HUES48 (cell line): ENCODE data around the gene PTPA.
A peak's percentile ranks its signal among the peaks of the same experiment; 100 is the strongest.
"Not testable (repeated sequence)": the region's sequence is repeated elsewhere in the genome, so short reads cannot be mapped to it uniquely, and the experiment has no call there.

ENCODE experiments used
- H3K27ac ChIP-seq: one replicate; pipeline ENCODE4 v1.7.0; 2013; ENCODE audit warnings: low read depth, low read length, inconsistent platforms
- H3K27me3 ChIP-seq: 2 replicates; pipeline ENCODE4 v1.6.1; 2013; ENCODE audit warnings: mild to moderate bottlenecking, low read length; ENCODE audit not compliant: control insufficient read depth, insufficient read depth
- H3K36me3 ChIP-seq: 2 replicates; pipeline ENCODE4 v1.6.1; 2013; ENCODE audit warnings: low read length; ENCODE audit not compliant: control insufficient read depth, insufficient read depth
- H3K4me1 ChIP-seq: 2 replicates; pipeline ENCODE4 v1.6.1; 2013; ENCODE audit warnings: mild to moderate bottlenecking, low read length; ENCODE audit not compliant: control insufficient read depth, insufficient read depth
- H3K4me3 ChIP-seq: 2 replicates; pipeline ENCODE4 v1.5.1; 2013; ENCODE audit warnings: mild to moderate bottlenecking, low read depth, low read length
- H3K9ac ChIP-seq: 2 replicates; pipeline ENCODE4 v1.6.1; 2013; ENCODE audit warnings: mild to moderate bottlenecking, low read depth, low read length, moderate library complexity
- H3K9me3 ChIP-seq: 2 replicates; pipeline ENCODE4 v1.6.1; 2013; ENCODE audit warnings: low read length; ENCODE audit not compliant: control insufficient read depth, insufficient read depth

The PTPA gene

DNA sequence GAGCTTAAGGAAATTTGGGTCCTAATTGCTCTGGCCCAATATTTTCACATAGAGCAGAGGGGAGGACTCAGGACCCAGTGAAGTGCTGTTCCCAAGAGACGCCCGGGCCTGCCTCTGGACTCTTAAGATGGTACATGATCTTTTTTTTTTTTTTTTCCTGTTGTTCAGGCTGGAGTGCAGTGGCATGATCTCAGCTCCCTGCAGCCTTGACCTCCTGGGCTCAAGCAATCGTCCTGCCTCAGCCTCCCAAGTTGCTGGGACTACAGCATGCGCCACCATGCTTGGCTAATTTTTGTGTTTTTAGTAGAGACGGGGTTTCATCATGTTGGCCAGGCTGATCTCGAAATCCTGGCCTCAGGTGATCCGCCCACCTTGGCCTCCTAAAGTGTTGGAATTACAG is 19.1 kb downstream of the PTPA start:
- Histone ChIP-seq H3K36me3 (peaks cover 60% of the 10 kb centered on the region), H3K4me1 (peaks cover 20% of the 10 kb centered on the region)
- not testable (repeated sequence) for H3K27ac ChIP-seq, H3K9me3 ChIP-seq, H3K9ac ChIP-seq, H3K27me3 ChIP-seq, H3K4me3 ChIP-seq

DNA sequence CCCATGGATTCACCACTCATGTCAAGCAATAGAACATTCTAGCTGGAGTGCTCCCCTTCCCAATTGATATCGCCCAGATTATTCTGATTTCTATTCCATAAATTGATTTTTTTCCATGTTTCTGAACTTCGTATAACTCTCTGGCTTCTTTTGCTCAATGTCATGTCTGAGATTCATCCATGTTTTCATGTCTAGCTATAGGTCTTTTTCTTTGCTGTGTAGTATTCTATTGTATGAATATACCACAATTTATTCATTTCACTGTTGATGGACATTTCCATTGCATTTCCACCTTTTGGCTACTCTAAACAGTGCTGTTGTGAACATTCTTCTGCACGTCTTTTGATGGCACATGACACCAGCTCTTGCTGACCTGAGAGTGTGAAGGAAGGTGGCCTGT is 19.6 kb downstream of the PTPA start:
- Histone ChIP-seq H3K9me3 (no peaks in the 10 kb centered on the region), H3K27me3 (no peaks in the 10 kb centered on the region), H3K4me3 (no peak overlapping the region), H3K4me1 (peaks cover 16% of the 10 kb centered on the region), H3K27ac (no peak overlapping the region), H3K36me3 (peaks cover 62% of the 10 kb centered on the region), H3K9ac (no peak overlapping the region)

DNA sequence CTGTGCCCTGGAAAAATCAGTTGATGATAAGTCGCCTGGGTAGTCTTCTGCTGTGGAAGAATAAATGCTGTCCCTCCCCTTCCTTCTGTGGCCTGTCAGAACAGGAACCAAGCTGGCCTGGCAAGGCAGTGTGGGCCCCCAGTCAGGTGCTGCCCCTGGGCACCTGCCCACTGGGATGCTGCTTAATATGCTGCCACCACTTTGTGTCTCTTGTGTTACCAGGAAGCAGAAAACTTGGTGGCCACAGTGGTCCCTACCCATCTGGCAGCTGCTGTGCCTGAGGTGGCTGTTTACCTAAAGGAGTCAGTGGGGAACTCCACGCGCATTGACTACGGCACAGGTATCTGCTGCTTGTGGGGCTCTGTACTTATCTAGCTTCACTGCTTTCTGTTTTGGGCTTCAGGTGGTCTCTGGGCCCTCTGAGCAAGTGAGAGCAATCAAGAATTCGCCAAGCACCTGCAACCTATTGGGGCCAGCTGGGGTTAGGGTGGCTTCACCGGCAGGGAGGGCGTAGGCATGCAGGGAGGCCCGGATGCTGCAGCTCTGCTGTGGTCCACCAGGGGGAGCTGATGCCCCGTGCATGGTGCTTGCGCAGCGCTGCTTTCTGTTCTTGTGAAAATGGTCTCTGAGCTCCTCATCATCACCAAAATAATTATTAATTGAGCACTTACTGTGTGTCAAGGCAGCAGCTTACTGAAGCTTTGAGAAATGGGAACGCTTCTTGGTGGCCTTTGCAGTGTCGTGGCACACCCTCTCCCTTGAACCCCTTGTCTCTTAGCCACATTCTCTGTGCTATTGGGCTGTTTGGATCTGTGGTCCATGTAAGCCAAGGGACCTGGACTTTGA is 20.3 kb downstream of the PTPA start:
- Histone ChIP-seq H3K27me3 (no peaks in the 10 kb centered on the region), H3K4me1 (peaks cover 13% of the 10 kb centered on the region), H3K9ac (no peak overlapping the region), H3K27ac (no peak overlapping the region), H3K36me3 (peaks cover 67% of the 10 kb centered on the region), H3K4me3 (no peak overlapping the region), H3K9me3 (no peaks in the 10 kb centered on the region)

DNA sequence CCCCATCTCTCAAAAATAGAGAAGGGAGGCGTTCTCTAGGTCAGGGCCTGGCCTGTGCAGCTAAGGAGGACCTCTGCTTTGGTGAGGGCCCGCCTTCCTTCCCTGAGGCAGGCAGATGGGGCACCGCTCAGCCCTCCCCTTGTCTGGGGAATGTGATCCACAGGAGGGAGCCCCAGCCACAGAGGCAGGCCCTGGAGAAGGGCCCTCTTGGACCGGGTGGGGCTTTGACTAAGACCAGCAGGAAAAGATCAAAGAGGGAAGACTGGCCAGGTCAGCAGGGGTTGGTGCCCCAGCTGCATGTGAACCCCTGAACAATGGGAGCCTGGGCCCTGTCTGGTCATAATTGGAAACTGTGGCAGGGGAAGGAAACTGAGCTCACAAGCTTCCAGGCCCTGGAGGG is 21.9 kb downstream of the PTPA start:
- H3K9ac ChIP-seq: no peak overlapping the region
- no peaks in the 10 kb centered on the region for H3K4me1 ChIP-seq
- no peaks in the 10 kb centered on the region for H3K27me3 ChIP-seq
- no peak overlapping the region for H3K27ac ChIP-seq
- no peaks in the 10 kb centered on the region for H3K9me3 ChIP-seq
- H3K4me3 ChIP-seq: no peak overlapping the region
- H3K36me3 ChIP-seq: peaks cover 75% of the 10 kb centered on the region

DNA sequence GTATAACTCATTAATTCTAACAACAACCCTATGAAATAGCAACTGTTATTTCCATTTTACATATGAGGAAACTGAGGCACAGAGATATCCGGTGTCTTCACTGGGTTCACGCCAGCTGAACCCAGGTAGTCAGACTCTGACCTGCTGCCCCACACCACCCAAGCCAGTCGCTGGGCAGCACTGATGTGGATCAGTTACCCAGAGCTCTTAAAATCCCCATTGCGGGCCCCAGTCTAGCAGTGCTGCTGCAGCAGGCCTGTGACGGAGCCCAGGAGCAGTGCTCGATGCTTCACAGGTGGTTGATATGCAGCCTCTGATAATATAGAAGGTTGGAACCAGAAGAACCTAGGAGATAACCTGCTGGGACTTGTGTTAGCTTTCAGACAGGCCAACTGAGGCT is 24.3 kb downstream of the PTPA start:
- Histone ChIP-seq H3K9ac (no peak overlapping the region), H3K9me3 (no peaks in the 10 kb centered on the region), H3K27me3 (no peaks in the 10 kb centered on the region), H3K27ac (no peak overlapping the region), H3K4me1 (peaks cover 11% of the 10 kb centered on the region), H3K4me3 (no peak overlapping the region), H3K36me3 (peaks cover 62% of the 10 kb centered on the region)

DNA sequence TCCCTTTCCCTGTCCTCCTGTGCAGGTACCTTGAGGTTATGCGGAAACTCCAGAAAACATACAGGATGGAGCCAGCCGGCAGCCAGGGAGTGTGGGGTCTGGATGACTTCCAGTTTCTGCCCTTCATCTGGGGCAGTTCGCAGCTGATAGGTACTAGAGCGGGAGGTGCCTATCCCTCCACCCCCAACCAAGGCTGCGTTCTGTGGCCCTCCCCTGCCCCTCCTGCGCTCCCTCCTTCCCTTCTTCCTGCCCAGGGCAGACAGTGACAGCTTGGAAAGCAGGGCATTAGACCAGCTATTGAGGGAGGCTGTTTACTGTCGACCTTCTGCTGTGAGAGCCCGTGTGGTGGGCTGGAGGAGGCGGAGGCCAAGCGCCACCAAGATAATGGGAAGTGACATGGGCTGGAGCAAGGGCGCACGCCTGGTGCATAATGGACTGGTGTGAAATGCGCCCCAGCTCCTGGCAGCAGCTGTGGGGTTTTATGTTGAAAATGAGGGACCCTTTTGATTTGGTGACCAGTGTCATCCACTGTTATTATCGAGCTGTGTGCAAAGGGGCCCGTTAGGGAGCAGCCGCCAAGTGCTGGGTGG is 25.3 kb downstream of the PTPA start:
- peaks cover 21% of the 10 kb centered on the region for H3K4me1 ChIP-seq
- no peak overlapping the region for H3K4me3 ChIP-seq
- H3K9me3 ChIP-seq: no peaks in the 10 kb centered on the region
- no peak overlapping the region for H3K27ac ChIP-seq
- no peaks in the 10 kb centered on the region for H3K27me3 ChIP-seq
- peaks cover 56% of the 10 kb centered on the region for H3K36me3 ChIP-seq
- H3K9ac ChIP-seq: no peak overlapping the region

DNA sequence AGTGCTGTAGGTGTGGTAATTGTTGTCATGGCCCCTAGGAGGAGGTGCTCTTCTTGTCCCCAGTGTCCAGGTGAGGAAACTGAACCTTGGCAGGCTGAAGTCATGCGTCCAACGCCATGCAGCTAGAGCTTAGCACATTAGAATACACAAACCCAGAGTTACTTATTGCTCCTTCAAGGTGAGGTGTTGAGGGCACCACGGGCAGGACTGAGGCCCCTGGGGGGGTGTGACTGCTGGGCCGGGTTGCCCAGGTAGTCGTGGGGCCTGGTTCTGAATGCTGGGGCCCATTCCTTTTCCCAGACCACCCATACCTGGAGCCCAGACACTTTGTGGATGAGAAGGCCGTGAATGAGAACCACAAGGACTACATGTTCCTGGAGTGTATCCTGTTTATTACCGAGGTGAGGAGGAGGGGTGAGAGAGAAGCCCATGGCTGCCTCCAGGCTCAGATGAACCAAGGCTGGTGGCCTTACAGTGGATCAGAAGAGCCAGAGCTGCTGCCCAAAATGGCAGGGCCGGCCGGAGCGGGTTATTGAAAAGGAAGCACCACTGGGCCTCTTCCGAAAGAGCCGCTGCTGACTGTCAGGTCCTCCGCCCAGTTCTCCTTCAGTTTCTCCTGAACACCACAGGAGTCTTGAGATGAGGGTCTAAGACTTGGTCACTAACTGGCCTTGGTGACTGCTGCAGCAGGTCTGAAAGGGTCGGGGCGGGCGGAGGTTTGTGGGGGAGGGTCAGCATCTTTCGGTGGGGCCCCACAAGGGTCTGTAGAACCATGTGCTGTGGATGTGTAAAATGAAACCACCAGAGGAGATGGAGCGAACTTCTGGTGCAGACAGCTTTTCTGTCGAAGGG is 26.3 kb downstream of the PTPA start:
- no peak overlapping the region for H3K4me3 ChIP-seq
- H3K27ac ChIP-seq: no peak overlapping the region
- H3K27me3 ChIP-seq: no peaks in the 10 kb centered on the region
- H3K36me3 ChIP-seq: peaks cover 58% of the 10 kb centered on the region
- H3K4me1 ChIP-seq: peaks cover 29% of the 10 kb centered on the region
- H3K9ac ChIP-seq: no peak overlapping the region
- no peaks in the 10 kb centered on the region for H3K9me3 ChIP-seq

DNA sequence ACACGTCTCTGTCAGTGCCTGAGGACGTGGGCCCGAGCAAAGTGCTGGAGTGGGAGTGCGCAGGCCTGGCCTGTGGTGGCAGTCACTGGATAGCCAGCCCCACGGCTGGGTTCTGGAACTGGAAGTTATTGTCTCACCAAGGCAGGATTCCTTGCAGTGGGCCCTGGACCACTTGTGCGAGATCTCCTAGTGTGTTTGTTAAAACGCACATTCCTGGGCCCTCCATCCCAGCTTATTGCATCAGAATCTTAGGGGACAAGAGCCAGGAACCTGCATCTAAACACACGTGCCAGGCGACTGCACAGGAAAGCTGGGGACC is 26.9 kb downstream of the PTPA start:
- Histone ChIP-seq H3K36me3 (peaks cover 57% of the 10 kb centered on the region), H3K9me3 (no peaks in the 10 kb centered on the region), H3K27ac (no peak overlapping the region), H3K27me3 (no peaks in the 10 kb centered on the region), H3K4me1 (peaks cover 34% of the 10 kb centered on the region), H3K4me3 (no peak overlapping the region), H3K9ac (no peak overlapping the region)

DNA sequence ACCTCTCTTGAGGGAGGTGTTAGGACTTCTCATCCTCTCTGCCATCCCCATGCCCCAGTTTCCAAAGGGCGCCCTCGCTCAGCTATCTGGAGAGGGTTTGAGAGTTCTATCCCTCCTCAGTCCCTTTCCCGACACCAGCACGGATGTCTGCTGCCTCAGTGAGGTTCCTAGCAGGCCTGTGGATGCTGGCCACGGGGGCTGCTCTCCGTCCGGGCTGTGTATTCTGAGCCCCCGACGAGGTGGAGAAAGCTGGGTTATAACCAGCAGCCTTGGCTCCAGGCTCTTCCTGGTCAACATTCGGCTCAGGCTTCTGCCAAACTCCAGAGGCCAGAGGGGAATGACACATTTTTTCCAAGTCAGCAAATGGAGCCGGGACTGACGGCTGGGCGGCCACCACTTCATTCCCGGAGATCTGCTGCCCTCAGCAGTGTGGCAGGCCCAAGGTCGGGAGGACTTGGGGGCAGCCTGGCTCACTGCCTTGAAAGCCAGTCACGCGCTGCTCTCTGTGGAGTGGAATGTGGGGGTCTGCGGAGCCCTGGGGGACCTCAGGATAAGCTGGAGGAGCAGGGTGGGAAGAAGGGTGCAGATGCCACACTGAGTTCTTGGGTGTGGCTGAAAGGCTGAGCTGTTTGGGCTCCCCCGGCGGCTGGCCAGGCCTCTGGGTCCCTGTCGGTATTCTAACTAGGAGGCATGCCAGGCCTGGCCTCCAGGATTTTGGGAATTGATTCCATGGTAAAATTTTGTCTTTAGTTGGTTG is 27.4 kb downstream of the PTPA start:
- H3K36me3 ChIP-seq: peaks cover 57% of the 10 kb centered on the region
- H3K9me3 ChIP-seq: no peaks in the 10 kb centered on the region
- H3K4me1 ChIP-seq: peaks cover 37% of the 10 kb centered on the region
- no peaks in the 10 kb centered on the region for H3K27me3 ChIP-seq
- H3K27ac ChIP-seq: peak overlapping the region; percentile 26
- no peak overlapping the region for H3K4me3 ChIP-seq
- H3K9ac ChIP-seq: no peak overlapping the region

DNA sequence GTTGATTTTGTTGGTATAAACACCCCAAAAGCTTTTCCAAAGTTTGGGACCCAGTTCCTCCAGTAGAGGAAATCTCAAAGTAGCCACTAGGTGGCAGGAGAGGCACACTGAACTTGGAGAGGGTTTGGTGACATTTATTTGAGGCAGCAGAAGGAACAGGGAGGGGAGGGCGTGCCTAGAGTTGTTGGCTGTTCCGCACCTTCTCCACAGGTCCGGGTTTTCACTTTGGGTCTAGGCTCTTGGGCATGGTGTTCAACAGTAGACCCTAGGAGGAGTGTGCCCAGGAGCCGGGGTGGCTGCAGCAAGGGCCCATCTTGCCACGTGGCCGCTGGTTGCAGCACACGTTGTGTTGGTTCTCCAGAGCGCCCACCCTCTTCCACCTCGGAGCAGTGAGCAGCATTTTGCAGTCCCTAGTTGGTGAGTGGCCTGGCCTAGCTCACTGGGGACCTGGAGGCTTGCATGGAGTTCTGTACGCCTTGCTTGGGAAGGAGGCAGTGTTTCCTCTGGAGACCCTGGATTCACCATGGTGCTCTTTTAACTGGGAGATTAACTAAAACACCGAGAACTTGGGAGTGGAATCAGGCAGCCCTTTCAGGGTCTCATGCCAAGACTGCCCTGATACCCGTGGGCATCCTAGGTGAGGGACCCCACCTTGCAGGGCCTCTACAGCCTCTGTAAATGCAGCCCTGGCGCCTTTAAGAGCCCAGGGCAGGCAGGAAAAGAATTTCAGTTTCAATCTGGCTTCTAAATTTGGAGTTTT is 28.2 kb downstream of the PTPA start:
- Histone ChIP-seq H3K36me3 (peaks cover 57% of the 10 kb centered on the region), H3K4me1 (peaks cover 43% of the 10 kb centered on the region), H3K27me3 (no peaks in the 10 kb centered on the region), H3K27ac (peak overlapping the region; percentile 100), H3K9me3 (no peaks in the 10 kb centered on the region), H3K9ac (peak overlapping the region; percentile 32), H3K4me3 (peak overlapping the region; percentile 51)
